GM06990 (cell line): Measurements from ENCODE around the gene PMEL.

ENCODE experiments used
- DNase-seq: peaks from one replicate; pipeline ENCODE4 v3.0.0-alpha.2; 2011; ENCODE audit not compliant: insufficient read length; ENCODE audit errors: extremely low read depth
- H3K27me3 ChIP-seq: replicated peaks from 2 replicates; pipeline ENCODE4 v1.6.0; 2011; ENCODE audit warnings: low read length; ENCODE audit not compliant: control insufficient read depth, insufficient read depth
- H3K36me3 ChIP-seq: 2 replicates; pipeline ENCODE4 v1.5.1; 2011; ENCODE audit warnings: low read length; ENCODE audit not compliant: control insufficient read depth, insufficient read depth
- H3K4me3 ChIP-seq: replicated peaks from 2 replicates; pipeline ENCODE4 v1.5.1; 2011; ENCODE audit warnings: low read depth, mild to moderate bottlenecking, control low read depth, low read length
- CTCF ChIP-seq: IDR thresholded peaks from 2 replicates; pipeline ENCODE4 v1.5.1; 2011; ENCODE audit warnings: low read length, control low read depth, mild to moderate bottlenecking, inconsistent platforms; ENCODE audit not compliant: insufficient read depth, poor library complexity, severe bottlenecking

PMEL gene

DNA sequence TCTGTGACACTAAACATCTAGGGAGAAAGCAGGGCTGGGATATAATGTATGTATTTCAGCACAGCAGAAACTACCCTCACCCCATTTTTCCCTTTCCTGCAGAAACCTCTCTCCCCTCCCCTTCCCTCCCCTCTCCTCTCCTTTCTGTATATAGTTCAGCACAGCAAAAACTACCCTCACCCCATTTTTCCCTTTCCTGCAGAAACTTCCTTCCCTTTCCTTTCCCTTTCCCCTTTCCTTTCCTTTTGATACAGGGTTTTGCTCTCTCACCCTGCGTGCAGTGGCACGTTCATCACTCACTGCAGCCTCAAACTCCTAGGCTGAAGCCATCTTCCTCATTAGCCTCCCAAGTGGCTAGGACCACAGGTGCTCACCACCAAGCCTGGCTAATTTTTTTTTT lies 2.1 kb downstream of the PMEL start:
- H3K4me3 ChIP-seq, result no peak overlapping the region
- no peak for TF ChIP-seq CTCF

GRCh38 chr12:55957106-55957859 lies 8.6 kb downstream of the PMEL start:
- TF ChIP-seq CTCF, result no peak
- Histone ChIP-seq H3K36me3 (peaks cover 14% of the 10 kb centered on the region), H3K4me3 (no peak overlapping the region), H3K27me3 (no peaks in the 10 kb centered on the region)
- DNase-seq, result no peak

More for the DNA sequence above, 2.1 kb downstream of the PMEL start:
- Histone ChIP-seq H3K36me3 (no peaks in the 10 kb centered on the region), H3K27me3 (no peaks in the 10 kb centered on the region)
- no peak for DNase-seq

- Histone ChIP-seq H3K27me3 (no peaks in the 10 kb centered on the region), H3K4me3 (no peak overlapping the region), H3K36me3 (peaks cover 21% of the 10 kb centered on the region)
- peak; percentile 45 for TF ChIP-seq CTCF
- no peak for DNase-seq
Observed at GRCh38 chr12:55955800-55956508, 9.9 kb downstream of the PMEL start.

GRCh38 chr12:55955344-55955743 lies 10.5 kb downstream of the PMEL start:
- peaks cover 21% of the 10 kb centered on the region for H3K36me3 ChIP-seq
- no peaks in the 10 kb centered on the region for H3K27me3 ChIP-seq
- no peak for TF ChIP-seq CTCF
- no peak overlapping the region for H3K4me3 ChIP-seq
- no peak for DNase-seq

DNA sequence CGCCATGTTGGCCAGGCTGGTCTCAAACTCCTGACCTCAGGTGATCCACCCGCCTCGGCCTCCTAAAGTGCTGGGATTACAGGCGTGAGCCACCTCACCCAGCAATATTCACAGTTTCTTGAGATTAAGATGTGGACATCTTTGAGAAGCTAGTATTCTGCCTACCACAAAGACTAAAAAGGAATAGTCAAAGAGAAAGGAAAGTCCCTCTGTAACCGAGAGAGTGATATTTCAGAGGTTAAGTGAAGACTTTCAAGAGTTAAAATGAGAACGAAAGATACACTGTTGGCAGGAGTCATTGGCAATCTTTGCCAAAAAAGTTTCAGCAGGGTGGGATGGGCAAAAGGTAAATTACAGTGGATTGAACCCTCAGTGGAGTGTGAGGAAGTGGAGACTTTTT lies 19.3 kb downstream of the PMEL start:
- Histone ChIP-seq H3K27me3 (no peaks in the 10 kb centered on the region), H3K4me3 (no peak overlapping the region), H3K36me3 (peaks cover 8% of the 10 kb centered on the region)
- DNase-seq, result no peak
- no peak for TF ChIP-seq CTCF
